AG20443 (cell line): ENCODE data around the gene TOMM6.
A peak's percentile ranks its signal among the peaks of the same experiment; 100 is the strongest.
"Not testable (repeated sequence)": the region's sequence is repeated elsewhere in the genome, so short reads cannot be mapped to it uniquely, and the experiment has no call there.

Source experiments
- DNase-seq: peaks from one replicate; pipeline ENCODE4 v3.0.0; 2012; ENCODE audit warnings: low spot score, mixed read lengths

TOMM6 gene

DNA sequence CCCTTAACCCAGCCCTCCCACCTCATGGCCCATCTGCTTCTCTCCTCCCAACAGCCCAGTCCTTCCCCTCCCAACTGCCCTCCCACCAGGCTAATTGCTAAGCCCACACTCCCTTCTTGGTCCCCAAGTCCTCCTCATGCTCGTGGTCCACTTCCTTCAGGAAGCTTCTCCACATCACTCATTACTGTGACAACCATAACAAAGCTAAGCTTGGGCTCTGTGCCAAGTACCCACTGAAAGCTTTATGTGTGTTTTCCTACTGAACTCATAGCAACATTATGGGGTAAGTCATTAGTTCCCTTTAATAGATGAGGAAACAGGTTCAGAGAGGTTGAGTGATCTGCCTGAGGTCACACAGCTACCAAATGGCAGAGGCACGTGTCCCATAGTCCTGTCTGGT is 24.0 kb upstream of the TOMM6 start:
- DNase-seq = no peak

GRCh38 chr6:41766043-41766664 is 21.3 kb upstream of the TOMM6 start:
- not testable (repeated sequence) for DNase-seq

DNA sequence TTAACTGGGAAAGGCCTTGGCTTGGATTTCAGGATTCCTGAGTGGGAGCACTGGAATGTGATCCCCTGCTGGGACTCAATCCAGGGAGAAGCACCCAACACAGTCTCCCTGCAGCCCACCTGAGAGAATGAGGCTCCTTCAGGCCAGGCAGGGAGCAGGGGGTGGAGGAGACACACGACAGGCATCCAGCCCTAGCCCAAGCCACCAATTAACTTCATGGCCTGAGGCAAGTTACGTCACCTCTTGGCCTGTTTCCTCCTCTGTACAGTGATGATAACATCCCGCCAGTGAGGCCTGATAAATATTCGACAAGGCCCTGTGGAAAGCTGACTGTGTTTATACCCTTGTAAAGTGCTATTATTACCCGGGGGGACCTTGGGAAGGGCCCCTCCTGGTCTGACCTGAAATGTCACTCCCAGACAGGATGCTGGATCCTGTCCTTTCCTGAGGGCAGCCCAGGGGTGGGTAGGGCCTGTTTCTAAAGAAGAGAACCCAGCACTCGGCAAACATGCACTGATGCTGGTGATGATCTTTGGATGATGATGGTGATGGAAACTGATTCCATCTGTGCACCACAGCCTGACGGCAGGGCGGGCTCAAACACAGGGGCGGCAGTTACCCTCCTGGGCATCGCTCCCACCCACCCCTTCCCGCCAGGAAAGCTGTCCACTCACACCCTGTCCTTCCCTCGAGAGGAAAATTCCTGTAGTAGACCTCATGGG is 20.2 kb upstream of the TOMM6 start:
- peak; percentile 92 for DNase-seq

DNA sequence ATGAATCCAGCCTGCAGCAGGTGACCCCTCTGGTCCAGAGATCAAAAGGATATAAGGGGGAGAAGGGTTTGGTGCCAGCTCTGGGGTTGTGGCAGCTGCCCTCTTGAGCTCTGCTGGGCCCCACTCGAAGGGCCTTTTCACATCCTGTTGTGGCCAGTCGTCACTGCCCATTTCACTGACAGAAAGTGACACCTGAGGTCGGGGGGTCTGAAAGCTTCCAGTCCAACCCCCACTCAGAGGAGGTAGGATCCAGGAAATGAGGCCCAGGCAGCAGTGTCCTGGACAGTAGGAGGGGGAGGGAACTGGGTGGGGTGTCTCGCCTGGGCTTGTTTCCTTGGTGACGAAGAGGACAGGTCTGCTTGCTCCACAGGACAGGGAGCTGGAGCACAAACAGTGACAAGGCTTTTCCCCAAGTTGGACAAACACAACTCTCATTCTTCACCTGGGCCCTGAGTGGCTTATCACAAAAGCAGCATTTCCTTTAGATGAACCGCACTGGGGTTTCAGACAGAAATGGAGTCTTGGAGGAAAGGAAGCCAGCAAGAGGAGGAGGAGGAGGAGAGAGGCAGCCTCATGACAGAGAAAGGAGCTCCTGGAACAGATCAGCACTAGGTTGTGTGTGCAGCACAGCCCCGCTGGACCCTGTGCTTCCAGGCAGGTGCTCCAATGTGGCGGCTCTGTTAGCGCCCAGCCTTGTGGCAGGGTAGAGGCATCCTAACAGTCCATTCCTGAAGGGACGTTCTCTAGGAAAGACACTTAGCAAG is 18.8 kb upstream of the TOMM6 start:
- DNase-seq = no peak

DNA sequence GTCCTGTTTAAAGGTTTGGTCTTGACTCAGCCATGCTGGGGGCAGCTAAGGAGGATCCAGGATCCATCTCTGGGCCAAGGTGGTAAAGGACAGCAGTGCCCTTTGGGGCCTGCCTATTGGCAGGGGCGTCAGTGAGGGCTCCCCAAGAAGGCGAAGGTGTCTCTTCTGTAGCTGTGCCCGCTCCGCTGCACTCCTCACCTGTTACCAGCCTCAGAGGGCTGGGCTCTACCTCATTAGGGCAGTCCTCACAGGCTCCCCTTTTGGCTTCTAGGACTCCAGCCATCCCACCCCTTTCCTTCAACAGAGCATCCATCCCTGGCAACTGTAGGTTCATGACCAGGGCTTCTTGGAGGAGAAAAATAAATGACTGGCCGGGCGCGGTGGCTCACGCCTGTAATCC is 18.1 kb upstream of the TOMM6 start:
- DNase-seq = no peak

GRCh38 chr6:41770381-41771057 is 17.0 kb upstream of the TOMM6 start:
- no peak for DNase-seq

GRCh38 chr6:41771058-41771983 is 16.2 kb upstream of the TOMM6 start:
- no peak for DNase-seq

DNA sequence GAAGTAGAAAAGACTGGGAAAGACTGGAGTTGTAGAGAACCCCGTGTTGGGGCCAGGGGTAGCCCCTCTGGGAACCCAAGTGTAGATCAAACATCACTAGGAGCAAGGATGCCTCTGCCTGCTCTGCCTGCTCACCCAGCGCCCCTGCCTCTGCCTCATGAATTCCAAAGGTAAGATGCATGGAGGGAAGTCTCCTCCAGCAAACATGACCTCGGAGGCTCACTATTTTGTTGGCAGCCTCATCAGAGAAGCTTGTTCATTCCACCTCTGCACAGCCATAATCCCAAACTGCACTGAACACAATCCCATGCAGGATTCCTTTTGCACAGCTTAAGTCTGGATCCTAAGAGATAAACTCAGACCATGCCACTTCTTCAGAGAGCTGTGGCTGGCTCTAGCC is 12.7 kb upstream of the TOMM6 start:
- DNase-seq = no peak

- no peak for DNase-seq
Observed at GRCh38 chr6:41775293-41775882, 12.1 kb upstream of the TOMM6 start.

- no peak for DNase-seq
Observed at GRCh38 chr6:41777551-41778285, 9.8 kb upstream of the TOMM6 start.

- no peak for DNase-seq
Observed at GRCh38 chr6:41778895-41779294, 8.6 kb upstream of the TOMM6 start.

- DNase-seq = no peak
Observed at GRCh38 chr6:41779336-41779735, 8.2 kb upstream of the TOMM6 start.

- peak; percentile 99 for DNase-seq
Observed at GRCh38 chr6:41779788-41780550, 7.5 kb upstream of the TOMM6 start, which contains the start of gene FRS3. Gene FRS3, minus strand, starts transcription at chr6:41779900. Its CDS starts 2,913 bp downstream, at chr6:41776987.

DNA sequence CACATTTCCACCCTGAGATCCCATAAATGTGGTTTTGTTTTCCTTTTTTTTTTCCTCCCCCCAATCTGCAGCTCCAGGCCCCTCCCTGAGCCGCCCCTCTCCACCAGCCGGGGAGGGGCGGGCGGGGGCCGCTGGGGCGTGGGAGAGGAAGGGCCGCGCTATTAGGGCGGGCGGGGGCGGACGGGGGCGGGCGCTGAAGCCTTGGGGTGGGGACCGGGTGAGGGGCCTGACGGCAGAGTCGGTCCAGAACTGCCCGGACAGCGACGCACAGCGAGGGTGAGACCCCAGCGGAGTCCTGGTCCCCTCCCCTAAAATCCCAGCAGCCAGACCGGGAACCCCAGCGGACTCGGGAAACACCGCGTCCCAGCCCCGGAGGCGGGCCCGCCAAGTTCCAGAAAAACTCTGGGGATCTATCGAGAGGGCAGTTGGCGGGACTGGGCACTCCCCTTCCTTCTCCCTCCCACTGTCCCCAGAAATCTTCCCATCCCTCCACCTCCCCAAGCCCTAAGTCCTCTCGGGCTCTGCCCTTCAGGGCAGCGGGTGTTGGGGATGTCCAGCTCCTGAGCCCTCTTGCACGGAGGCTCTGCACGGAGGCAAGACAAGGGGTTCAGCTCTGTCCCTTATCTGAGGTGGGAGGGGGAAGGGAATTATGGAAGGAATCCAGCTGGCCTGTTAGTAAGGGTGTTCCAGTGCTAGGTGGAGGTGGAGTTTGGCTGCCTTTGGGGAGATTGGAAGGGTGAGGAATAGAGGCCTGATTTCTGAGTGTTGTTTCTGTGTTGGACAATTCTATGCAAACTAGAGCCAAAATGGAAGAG is 6.7 kb upstream of the TOMM6 start, which contains the start of gene PRICKLE4:
PRICKLE4 (plus strand) TSS at position 232 of the 815 bp plus-strand sequence. CDS start 2,692 bp downstream, outside the sequence.
- DNase-seq = peak; percentile 60

- DNase-seq = no peak
Observed at GRCh38 chr6:41781366-41781730, 6.1 kb upstream of the TOMM6 start.

GRCh38 chr6:41783106-41783780 is 4.3 kb upstream of the TOMM6 start:
- no peak for DNase-seq

GRCh38 chr6:41784581-41785171 is 2.8 kb upstream of the TOMM6 start:
- DNase-seq = no peak
